ENCODE measurements around the gene HARS1. TPM values are rescaled to one million over a fixed set of nuclear protein-coding genes. Genes with fewer than 3 reads are reported as not detected.

The HARS1 gene
- total and polyA plus RNA-seq, 2 of the 13 experiments (the other 11 are each of a cell fraction or from before 2014, with no cell fraction given): 36.9 to 66.2 TPM

DNA sequence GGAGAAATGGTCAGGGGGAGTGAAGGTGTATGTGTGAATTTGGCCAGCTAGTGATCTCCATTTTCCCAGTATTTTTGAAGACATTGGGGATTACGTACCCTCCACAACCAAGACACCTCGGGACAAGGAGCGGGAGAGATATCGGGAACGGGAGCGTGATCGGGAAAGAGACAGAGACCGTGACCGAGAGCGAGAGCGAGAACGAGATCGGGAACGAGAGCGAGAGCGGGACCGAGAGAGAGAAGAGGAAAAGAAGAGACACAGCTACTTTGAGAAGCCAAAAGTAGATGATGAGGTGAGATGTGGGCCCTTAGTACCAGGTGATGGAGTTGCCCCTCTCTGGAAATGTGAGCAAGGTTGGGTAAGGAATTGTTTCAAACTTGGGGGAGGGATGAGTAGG is 32.3 kb downstream of the HARS1 start:
- H3K4me1 ChIP-seq (ENCODE audit: insufficient read depth, low read length): peaks cover 8% of the 10 kb centered on the region
- ChIA-PET CTCF (ENCODE audit: low intra/inter-chr PET ratio, low total read pairs) (no interaction called here), POLR2A (no interaction called here)
- H4K20me1 ChIP-seq (ENCODE audit: insufficient read depth, low read length): no peaks in the 10 kb centered on the region
- H3K4me3 ChIP-seq (replicated peaks in 1 of 3; ENCODE audit: insufficient read depth in 1 of 3, low read depth in 2 of 3, low read length in 3 of 3): no peak overlapping the region
- no peak overlapping the region for H2AFZ ChIP-seq (ENCODE audit: low read length)
- no peak for DNase-seq (ENCODE audit: low spot score)
- in situ Hi-C loops (cut with HindIII; ENCODE audit: extremely low pct_ligation_motif_present, low pct_unique_long_range_greater_than_20kb): no loop called here
- no peaks in the 10 kb centered on the region for H3K9me3 ChIP-seq (ENCODE audit: low read length)
- FAIRE-seq: no peak
- no peak for ATAC-seq
- intact Hi-C loops (cut with micrococcal nuclease; ENCODE audit: unreplicated experiment): no loop called here
- BruUV-seq (replicated peaks): no TSS peak
- no peak overlapping the region for H3K27ac ChIP-seq (ENCODE audit: extremely low read length, insufficient read depth, low read length)
- H3K36me3 ChIP-seq (replicated peaks in 1 of 2; ENCODE audit: control insufficient read depth in 1 of 2, insufficient read depth in 2 of 2, low read length in 2 of 2): peaks cover 38 to 80% of the 10 kb centered on the region in 2 experiments
- WGBS (ENCODE audit: low lambda C conversion rate): 98% methylated on average over 17 of the region's 17 CpGs
- no peaks in the 10 kb centered on the region for H3K79me2 ChIP-seq (ENCODE audit: insufficient read depth, low read length)
- H3K27me3 ChIP-seq (ENCODE audit: control insufficient read depth in 1 of 2, insufficient read depth in 2 of 2, low read length in 2 of 2): no peaks in the 10 kb centered on the region
- no peak overlapping the region for H3K4me2 ChIP-seq (ENCODE audit: low read depth, low read length)
- TF ChIP-seq SOX6 (IDR thresholded peaks at IDR 0.05): no peak
- no peak for TF ChIP-seq SOX6 (CRISPR knock-in tag; IDR thresholded peaks at IDR 0.05)
- TF ChIP-seq FOSL2 (CRISPR knock-in tag; IDR thresholded peaks at IDR 0.05): no peak
- TF ChIP-seq ZMYM4 (CRISPR knock-in tag; IDR thresholded peaks at IDR 0.05): no peak
- no peak for TF ChIP-seq ZNF24 (IDR thresholded peaks at IDR 0.05)
- TF ChIP-seq ZNF224 (CRISPR knock-in tag; IDR thresholded peaks at IDR 0.05): no peak
- TF ChIP-seq ZNF44 (CRISPR knock-in tag; IDR thresholded peaks at IDR 0.05): no peak
- TF ChIP-seq GABPB1 (CRISPR knock-in tag; IDR thresholded peaks at IDR 0.05): no peak
- no peak for TF ChIP-seq GPN1 (CRISPR knock-in tag; IDR thresholded peaks at IDR 0.05; ENCODE audit: borderline replicate concordance)
- H3K9ac ChIP-seq (ENCODE audit: insufficient read depth, low read depth, low read length): no peak overlapping the region

DNA sequence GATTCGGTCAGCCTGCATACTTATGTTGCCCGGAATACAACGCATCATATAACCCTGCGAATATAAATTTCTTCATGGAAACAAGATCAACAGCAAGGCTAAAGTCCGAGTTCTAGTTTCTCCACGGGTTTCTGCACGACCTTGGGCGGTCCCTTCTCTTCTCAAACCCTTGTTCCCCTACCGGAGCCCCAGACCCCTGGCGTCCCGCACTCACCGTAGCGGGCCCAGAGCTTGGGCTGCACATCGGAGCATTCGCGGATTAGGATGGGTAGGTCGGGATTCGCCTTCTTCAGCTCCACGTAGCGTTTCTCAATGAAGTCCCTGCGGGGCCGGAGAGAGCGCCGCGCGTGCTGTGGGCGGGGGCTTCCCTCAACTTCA is 44.1 kb downstream of the HARS1 start:
- intact Hi-C loops (cut with micrococcal nuclease; ENCODE audit: unreplicated experiment): loop anchor here (2.0 to 10.0 kb wide), 3 partner anchors 44 to 242 kb away; partner anchors contain the start of genes ANKHD1, HARS1 and HARS2
- Histone ChIP-seq H2AFZ (ENCODE audit: low read length) (no peak overlapping the region), H3K4me2 (ENCODE audit: low read depth, low read length) (peak overlapping the region; percentile 90), H3K27ac (ENCODE audit: extremely low read length, insufficient read depth, low read length) (peak overlapping the region; percentile 69), H4K20me1 (ENCODE audit: insufficient read depth, low read length) (no peaks in the 10 kb centered on the region), H3K4me3 (replicated peaks in 1 of 3; ENCODE audit: insufficient read depth in 1 of 3, low read depth in 2 of 3, low read length in 3 of 3) (peak overlapping the region; percentile 82 to 98 (median 95)), H3K4me1 (ENCODE audit: insufficient read depth, low read length) (peaks cover 32% of the 10 kb centered on the region), H3K9ac (ENCODE audit: insufficient read depth, low read depth, low read length) (peak overlapping the region; percentile 78), H3K36me3 (replicated peaks in 1 of 2; ENCODE audit: control insufficient read depth in 1 of 2, insufficient read depth in 2 of 2, low read length in 2 of 2) (peaks cover 10 to 48% of the 10 kb centered on the region in 2 experiments; a peak in 4 of 5 replicates), H3K27me3 (ENCODE audit: control insufficient read depth in 1 of 2, insufficient read depth in 2 of 2, low read length in 2 of 2) (no peaks in the 10 kb centered on the region; a peak in 2 of 5 replicates), H3K79me2 (ENCODE audit: insufficient read depth, low read length) (peaks cover 33% of the 10 kb centered on the region), H3K9me3 (ENCODE audit: low read length) (no peaks in the 10 kb centered on the region)
- WGBS (ENCODE audit: low lambda C conversion rate): under 1% methylated on average over 19 of the region's 27 CpGs
- CTCF ChIA-PET (ENCODE audit: low intra/inter-chr PET ratio, low total read pairs): no interaction called here
- POLR2A ChIA-PET: interaction anchor here (0.9 to 2.6 kb wide), 25 partner anchors 9 to 354 kb away, joined by 3 to 84 read pairs (median 6); partner anchors contain the start of genes ANKHD1, APBB3, CD14 and EIF4EBP3
- ATAC-seq: peak; percentile 31
- DNase-seq (ENCODE audit: low spot score): no peak
- FAIRE-seq: no peak
- no TSS peak for BruUV-seq (replicated peaks)
- in situ Hi-C loops (cut with HindIII; ENCODE audit: extremely low pct_ligation_motif_present, low pct_unique_long_range_greater_than_20kb): no loop called here
- TF ChIP-seq NR2F2 (IDR thresholded peaks at IDR 0.05; ENCODE audit: borderline replicate concordance, low read depth): no peak
- TF ChIP-seq DMAP1 (CRISPR knock-in tag; IDR thresholded peaks at IDR 0.05): no peak
- no peak for TF ChIP-seq ZNF253 (CRISPR knock-in tag; IDR thresholded peaks at IDR 0.05; ENCODE audit: borderline replicate concordance)
- TF ChIP-seq RBM22 (optimal IDR thresholded peaks at IDR 0.05; ENCODE audit: low read length): peak; percentile 8
- TF ChIP-seq, protein P1, sequence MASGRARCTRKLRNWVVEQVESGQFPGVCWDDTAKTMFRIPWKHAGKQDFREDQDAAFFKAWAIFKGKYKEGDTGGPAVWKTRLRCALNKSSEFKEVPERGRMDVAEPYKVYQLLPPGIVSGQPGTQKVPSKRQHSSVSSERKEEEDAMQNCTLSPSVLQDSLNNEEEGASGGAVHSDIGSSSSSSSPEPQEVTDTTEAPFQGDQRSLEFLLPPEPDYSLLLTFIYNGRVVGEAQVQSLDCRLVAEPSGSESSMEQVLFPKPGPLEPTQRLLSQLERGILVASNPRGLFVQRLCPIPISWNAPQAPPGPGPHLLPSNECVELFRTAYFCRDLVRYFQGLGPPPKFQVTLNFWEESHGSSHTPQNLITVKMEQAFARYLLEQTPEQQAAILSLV (CRISPR knock-in tag; IDR thresholded peaks at IDR 0.05; ENCODE audit: borderline replicate concordance): no peak
- TF ChIP-seq, protein P2, sequence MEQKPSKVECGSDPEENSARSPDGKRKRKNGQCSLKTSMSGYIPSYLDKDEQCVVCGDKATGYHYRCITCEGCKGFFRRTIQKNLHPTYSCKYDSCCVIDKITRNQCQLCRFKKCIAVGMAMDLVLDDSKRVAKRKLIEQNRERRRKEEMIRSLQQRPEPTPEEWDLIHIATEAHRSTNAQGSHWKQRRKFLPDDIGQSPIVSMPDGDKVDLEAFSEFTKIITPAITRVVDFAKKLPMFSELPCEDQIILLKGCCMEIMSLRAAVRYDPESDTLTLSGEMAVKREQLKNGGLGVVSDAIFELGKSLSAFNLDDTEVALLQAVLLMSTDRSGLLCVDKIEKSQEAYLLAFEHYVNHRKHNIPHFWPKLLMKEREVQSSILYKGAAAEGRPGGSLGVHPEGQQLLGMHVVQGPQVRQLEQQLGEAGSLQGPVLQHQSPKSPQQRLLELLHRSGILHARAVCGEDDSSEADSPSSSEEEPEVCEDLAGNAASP (CRISPR knock-in tag; IDR thresholded peaks at IDR 0.05; ENCODE audit: borderline replicate concordance): no peak
- TF ChIP-seq, protein P3, sequence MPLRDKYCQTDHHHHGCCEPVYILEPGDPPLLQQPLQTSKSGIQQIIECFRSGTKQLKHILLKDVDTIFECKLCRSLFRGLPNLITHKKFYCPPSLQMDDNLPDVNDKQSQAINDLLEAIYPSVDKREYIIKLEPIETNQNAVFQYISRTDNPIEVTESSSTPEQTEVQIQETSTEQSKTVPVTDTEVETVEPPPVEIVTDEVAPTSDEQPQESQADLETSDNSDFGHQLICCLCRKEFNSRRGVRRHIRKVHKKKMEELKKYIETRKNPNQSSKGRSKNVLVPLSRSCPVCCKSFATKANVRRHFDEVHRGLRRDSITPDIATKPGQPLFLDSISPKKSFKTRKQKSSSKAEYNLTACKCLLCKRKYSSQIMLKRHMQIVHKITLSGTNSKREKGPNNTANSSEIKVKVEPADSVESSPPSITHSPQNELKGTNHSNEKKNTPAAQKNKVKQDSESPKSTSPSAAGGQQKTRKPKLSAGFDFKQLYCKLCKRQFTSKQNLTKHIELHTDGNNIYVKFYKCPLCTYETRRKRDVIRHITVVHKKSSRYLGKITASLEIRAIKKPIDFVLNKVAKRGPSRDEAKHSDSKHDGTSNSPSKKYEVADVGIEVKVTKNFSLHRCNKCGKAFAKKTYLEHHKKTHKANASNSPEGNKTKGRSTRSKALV (CRISPR knock-in tag; IDR thresholded peaks at IDR 0.05): peak; percentile 19; the same call in 1 of the 2 replicates
